GM20431 (cell line): ENCODE results near the gene PLXNC1.

Experiments used
- in situ Hi-C: fragments of 300-500 bp; cut with MseI, MboI; formaldehyde crosslinking; loops from one replicate; pipeline ENCODE4 v1.15.0; 2020; ENCODE audit warnings: low sequenced_read_pairs; ENCODE audit not compliant: unreplicated experiment

PLXNC1 gene

DNA sequence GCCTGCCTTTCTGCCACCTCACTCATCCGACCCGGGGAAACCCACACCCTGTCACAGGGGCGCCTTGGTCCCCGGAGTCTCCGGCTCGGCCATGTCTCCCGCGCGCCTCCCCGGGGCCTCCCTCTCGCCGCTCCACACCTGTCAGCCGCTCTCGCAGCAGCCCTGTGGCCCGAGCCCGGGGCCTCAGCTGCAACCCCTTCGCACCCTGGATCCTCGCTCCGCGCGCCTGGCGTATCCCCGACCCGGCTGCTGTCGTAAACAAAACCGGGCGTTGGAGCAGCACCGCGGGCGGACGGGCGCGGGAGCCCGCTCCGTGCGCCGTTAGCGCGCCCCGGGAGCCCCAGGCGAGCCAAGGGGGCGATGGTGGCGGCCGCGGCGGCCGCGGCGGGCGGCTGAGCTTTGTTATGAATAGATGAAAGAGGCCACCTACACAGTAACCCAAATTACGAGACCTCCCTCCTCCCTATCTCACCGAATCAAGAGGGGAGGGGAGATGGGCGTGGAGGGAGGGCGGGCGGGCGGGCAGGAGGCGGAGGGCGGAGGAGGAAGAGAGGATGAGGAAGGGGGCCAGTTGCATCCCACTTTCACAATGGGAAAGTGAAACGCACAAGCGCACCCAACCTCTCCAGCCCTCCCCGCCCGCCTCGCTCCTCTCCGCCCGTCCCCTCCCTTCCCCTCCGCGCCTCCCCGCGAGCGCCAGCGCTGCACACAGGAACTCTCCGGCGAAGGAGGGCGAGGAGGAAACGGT, at the start of gene PLXNC1:
TSS of gene PLXNC1 (plus strand) at position 587 of the 748 bp plus-strand sequence. CDS start 395 bp downstream, outside the sequence.
- in situ Hi-C loops: loop anchor here (25.0 kb wide), 2 partner anchors 289 to 739 kb away; no protein-coding TSS in a partner anchor

DNA sequence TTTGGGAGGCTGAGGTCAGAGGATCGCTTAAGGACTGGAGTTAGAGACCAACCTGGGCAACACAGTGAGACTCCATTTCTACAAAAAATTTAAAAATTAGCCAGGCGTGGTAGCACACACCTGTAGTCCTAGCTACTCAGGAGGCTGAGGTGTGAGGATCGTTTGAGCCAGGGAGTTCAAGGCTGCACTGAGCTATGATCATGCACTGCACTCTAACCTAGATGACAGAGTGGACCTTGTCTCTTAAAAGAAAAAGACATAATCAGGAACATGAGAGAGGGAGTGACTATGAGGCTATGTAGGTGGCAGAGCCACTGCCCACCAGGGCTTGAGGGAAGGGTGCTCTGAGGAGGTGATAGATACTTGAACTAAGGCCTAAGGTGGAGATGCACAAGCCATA, 49.2 kb upstream of the PLXNC1 start:
- in situ Hi-C loops: loop anchor here (25.0 kb wide), 1 partner anchor 537 kb away; the partner anchor contains the start of gene SOCS2

DNA sequence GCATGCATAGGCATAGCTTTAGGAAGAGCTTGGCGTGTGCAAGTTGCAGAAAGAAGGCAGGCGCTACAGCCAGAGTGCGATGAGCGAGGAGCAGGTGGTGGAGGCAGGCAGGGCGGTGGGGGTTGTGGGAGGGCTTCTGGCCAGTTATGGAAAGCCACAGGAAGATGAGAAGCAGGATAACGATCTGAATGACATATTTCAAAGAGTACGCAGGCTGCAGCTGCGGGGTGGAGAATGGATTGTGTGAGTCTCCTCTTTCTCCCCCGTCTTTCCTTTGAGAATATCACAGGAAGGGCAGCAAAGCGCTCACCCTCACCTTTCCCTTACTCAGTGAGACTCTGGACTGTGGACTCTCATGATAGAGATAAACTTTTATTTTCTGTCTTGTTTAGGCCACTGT, 48.7 kb upstream of the PLXNC1 start:
- in situ Hi-C loops: loop anchor here (25.0 kb wide), 1 partner anchor 537 kb away; the partner anchor contains the start of gene SOCS2

GRCh38 chr12:94100211-94100627, 48.2 kb upstream of the PLXNC1 start:
- in situ Hi-C loops: no loop called here

DNA sequence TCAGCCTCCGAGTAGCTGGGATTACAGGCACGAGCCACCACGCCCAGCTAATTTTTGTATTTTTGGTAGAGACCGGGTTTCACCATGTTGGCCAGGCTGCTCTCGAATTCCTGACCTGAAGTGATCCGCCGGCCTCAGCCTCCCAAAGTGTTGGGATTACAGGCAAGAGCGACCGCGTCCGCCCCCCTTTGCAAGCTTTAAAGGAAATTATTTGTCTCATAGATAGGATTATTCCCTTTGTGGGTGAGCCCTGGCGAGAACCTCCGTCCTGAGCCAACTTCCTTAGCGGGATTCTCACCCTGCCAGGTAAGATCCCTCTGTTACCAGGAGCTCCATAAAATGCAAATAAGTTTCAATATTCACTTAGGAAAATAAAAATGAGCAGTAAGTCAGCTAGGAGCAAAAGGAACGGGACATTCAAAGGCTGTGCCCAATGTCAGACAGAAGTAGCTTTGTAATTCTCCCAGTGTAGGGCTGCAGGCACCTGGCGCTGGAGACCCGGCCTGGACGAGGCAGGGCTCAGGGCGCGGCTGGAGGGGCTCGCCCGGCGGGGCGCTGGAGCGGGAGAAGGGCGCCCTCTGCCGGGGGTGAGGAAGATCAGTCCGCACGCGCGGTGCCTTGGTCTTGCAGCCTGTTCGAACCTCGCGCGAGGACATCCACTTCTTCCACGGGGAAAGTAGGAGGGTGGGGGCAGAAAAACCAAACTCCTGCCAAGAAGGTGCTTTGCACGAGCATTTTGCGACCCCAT, 47.2 kb upstream of the PLXNC1 start:
- in situ Hi-C loops: no loop called here

- in situ Hi-C loops: no loop called here
Observed at GRCh38 chr12:94101738-94102660, 46.4 kb upstream of the PLXNC1 start.

DNA sequence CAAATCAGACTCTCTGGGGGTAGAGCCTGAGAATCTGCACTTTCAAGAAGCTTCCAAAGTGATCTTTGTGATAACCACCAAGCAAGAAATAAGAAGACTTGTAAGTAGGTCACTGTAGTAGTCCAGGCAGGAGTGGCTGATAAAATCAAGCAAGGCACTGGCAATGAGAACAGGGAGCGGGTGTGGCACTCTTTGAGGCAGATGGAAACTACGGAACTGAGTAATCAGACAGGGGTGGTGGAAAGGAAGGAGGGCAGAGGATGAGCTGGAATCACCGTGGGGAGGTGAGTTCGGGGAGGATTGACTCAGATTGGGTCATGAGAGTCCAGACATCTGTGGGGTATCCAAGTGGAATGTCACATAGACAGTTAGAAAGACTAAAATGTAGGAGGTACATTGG, 44.4 kb upstream of the PLXNC1 start:
- in situ Hi-C loops: no loop called here

- in situ Hi-C loops: no loop called here
Observed at GRCh38 chr12:94107910-94108309, 40.5 kb upstream of the PLXNC1 start.

DNA sequence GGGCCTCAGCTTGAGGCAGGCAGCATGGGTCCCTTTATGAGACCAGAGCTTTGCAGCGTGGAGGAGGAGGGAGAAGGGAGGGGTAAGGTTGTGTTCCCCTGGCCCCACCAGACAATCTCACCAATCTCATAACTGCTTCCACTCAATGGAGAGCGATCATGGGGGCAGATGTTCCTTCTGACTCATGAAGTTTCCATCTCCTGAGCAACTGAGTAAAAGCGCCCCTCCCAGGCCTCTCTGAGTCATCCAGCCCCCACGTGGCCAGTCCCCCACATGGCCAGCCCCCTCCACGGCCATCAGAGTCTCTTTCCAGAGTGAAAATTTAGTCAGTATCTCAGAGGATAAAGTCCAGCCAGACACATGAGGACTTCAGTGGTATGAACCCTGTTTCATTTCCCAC, 39.2 kb upstream of the PLXNC1 start:
- in situ Hi-C loops: no loop called here

DNA sequence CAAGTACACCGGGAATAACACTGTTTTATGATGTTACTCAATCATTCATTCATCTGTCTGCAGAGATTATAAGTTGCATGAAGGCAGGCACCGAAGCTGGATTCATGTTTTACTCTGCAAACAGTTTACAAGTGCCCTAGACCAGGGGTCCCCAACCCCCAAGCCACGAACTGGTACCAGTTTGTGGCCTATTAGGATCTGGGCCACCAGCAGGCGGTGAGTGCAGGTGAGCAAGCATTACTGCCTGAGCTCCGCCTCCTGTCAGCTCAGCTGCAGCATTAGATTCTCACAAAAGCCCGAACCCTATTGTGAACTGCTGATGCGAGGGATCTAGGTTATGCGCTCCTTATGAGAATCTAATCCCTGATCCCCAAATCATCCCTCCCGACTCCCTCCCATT, 38.1 kb upstream of the PLXNC1 start:
- in situ Hi-C loops: no loop called here

- in situ Hi-C loops: no loop called here
Observed at GRCh38 chr12:94111302-94111701, 37.1 kb upstream of the PLXNC1 start.

- in situ Hi-C loops: no loop called here
Observed at GRCh38 chr12:94112121-94112520, 36.3 kb upstream of the PLXNC1 start.

- in situ Hi-C loops: no loop called here
Observed at GRCh38 chr12:94114166-94114565, 34.2 kb upstream of the PLXNC1 start.

DNA sequence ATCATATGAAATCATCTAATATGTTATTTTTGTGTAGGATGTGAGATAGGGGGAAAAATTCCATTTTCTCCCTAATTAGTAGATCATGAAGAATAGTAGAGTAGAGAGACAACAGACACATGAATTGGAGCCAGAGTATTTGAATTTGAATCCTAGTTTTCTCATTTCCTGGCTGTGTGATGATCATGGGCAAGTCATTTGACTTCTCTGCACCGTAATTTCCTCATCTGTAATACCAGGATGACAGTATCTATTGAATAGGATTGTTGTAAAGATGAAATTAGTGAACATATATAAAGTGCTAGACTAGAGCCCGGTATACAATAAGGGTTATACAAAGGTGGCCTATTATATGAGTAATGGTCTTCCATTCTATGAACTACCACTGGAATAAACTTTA, 32.2 kb upstream of the PLXNC1 start:
- in situ Hi-C loops: no loop called here

DNA sequence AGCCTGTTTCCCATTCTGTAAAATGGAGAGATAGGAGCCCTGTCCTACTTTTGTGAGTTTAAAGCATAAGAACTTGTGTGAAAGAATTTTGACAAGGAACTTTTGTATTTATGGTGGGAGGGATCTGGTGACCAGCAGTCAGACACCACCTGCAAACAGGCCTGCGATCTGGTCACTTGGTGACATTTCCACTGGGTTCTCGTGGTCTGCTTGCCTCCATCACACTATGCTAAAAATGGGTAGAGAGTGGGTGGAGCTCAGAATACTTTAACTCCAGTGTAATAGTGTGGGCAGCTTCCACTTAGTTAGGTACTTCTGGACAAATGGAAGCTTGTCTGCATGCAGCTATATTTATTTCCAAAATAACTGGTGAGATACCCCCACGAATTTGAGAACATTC, 26.5 kb upstream of the PLXNC1 start:
- in situ Hi-C loops: no loop called here

- in situ Hi-C loops: no loop called here
Observed at GRCh38 chr12:94122591-94122990, 25.8 kb upstream of the PLXNC1 start.

GRCh38 chr12:94123127-94123526, 25.2 kb upstream of the PLXNC1 start:
- in situ Hi-C loops: no loop called here

GRCh38 chr12:94126067-94126466, 22.3 kb upstream of the PLXNC1 start:
- in situ Hi-C loops: loop anchor here (25.0 kb wide), 2 partner anchors 311 to 761 kb away; no protein-coding TSS in a partner anchor

DNA sequence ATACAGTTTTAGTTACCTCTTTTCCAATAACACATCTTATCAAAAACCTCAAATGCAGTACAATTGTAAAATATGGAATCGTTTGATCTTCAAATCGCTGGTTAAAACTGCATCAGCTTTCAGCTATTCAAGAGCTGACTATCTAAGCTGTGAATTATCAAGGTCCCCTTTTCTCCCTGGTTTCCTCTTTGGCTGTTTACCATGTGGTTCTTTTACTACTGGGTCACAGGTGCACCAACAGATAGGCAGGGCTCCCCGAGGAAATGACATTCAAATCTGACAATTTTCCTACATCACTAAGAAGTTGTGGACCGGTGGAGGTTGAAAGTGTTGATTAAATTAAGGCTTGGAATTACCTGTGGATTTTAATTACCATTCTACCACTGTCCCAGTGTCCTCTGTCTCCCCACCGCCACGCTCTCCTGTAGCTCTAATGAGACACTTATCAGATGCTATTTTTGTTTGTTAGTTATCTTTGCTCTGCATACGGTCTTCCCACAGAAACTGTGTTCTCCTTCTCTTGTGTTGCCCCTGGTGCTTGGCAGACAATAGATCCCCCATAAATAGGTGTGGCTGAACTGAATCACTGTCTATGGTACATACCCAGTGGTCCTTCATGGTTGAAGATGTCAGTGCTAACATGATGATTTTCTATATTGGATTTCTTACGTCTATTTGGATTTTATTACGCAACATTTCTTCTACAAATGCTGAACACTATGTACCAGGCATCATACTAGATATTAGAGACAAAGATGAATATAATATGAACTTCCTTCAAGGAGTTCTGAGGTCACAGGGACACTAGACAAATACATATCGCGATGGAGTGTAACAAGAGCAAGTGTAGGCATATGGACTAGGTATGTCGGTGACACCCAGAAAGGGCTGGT, 20.9 kb upstream of the PLXNC1 start:
- in situ Hi-C loops: loop anchor here (25.0 kb wide), 2 partner anchors 310 to 760 kb away; no protein-coding TSS in a partner anchor
